KMS-11 (cell line): Measurements from ENCODE around the gene RAB3GAP2.
A peak's percentile ranks its signal among the peaks of the same experiment; 100 is the strongest.

Experiments
- H2AFZ ChIP-seq: fragments of 200-600 bp; sonication (generic); 2 replicates; pipeline ENCODE4 v1.6.1; 2016; ENCODE audit warnings: antibody characterized with exemption, mixed run types, low read depth
- H3K27ac ChIP-seq: fragments of 200-600 bp; sonication (generic); 2 replicates; pipeline ENCODE4 v1.6.1; 2016; ENCODE audit warnings: mild to moderate bottlenecking, mixed run types
- H3K27me3 ChIP-seq: fragments of 200-600 bp; sonication (generic); 2 replicates; pipeline ENCODE4 v1.6.1; 2017; ENCODE audit warnings: mild to moderate bottlenecking, low read depth, mixed run types, moderate library complexity; ENCODE audit not compliant: insufficient read depth
- H3K36me3 ChIP-seq: fragments of 200-600 bp; sonication (generic); 2 replicates; pipeline ENCODE4 v1.6.1; 2017; ENCODE audit warnings: mild to moderate bottlenecking, mixed run types; ENCODE audit not compliant: insufficient read depth
- H3K4me1 ChIP-seq: fragments of 200-600 bp; sonication (generic); 2 replicates; pipeline ENCODE4 v1.6.1; 2016; ENCODE audit warnings: mild to moderate bottlenecking, low read depth, mixed run types; ENCODE audit not compliant: poor library complexity, severe bottlenecking
- H3K4me2 ChIP-seq: fragments of 200-600 bp; sonication (generic); 2 replicates; pipeline ENCODE4 v1.7.0; 2016; ENCODE audit warnings: mild to moderate bottlenecking, mixed run types
- H3K4me3 ChIP-seq: fragments of 200-600 bp; sonication (generic); IDR thresholded peaks from 2 replicates; pipeline ENCODE4 v1.6.1; 2017; ENCODE audit warnings: low read depth, low read length, mixed read lengths; ENCODE audit not compliant: insufficient read depth
- H3K79me2 ChIP-seq: fragments of 200-600 bp; sonication (generic); 2 replicates; pipeline ENCODE4 v1.6.1; 2016; ENCODE audit warnings: low read depth, mixed run types; ENCODE audit not compliant: insufficient read depth
- H3K9ac ChIP-seq: fragments of 200-600 bp; sonication (generic); 2 replicates; pipeline ENCODE4 v1.6.1; 2016; ENCODE audit warnings: mild to moderate bottlenecking, mixed run types
- H4K20me1 ChIP-seq: fragments of 200-600 bp; sonication (generic); 2 replicates; pipeline ENCODE4 v1.6.1; 2016; ENCODE audit warnings: mild to moderate bottlenecking, mixed run types; ENCODE audit not compliant: insufficient read depth
- TF ChIP-seq, protein P1 (sequence below): fragments of 200-600 bp; sonication (generic); conservative IDR thresholded peaks from 2 replicates; pipeline ENCODE4 v1.6.1; 2017; ENCODE audit warnings: low read depth, mild to moderate bottlenecking, antibody characterized with exemption, low read length, moderate library complexity, mixed read lengths

RAB3GAP2 gene

DNA sequence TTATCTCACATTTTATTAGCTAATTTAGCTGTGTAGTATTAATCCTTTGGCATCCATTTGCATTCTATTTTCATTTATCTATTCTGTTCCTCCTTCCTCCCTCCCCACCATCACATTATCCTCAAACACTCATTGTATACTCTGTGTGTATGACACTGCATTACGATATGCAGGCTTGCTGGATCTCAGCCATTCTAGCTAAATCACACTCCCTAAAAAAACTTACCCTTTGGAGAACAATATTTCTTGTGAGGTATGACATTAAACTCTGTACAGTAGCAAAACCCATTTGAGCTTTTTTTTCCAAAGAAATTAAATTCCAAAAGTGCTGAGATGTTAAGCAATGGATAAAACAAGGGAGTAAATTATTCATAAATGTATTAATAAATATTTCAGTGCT lies 11.4 kb upstream of the RAB3GAP2 start:
- Histone ChIP-seq H3K4me2 (no peak overlapping the region), H4K20me1 (no peaks in the 10 kb centered on the region), H2AFZ (no peak overlapping the region), H3K27me3 (no peaks in the 10 kb centered on the region), H3K4me3 (no peak overlapping the region), H3K79me2 (no peaks in the 10 kb centered on the region), H3K9ac (no peak overlapping the region), H3K36me3 (no peaks in the 10 kb centered on the region), H3K4me1 (no peaks in the 10 kb centered on the region), H3K27ac (no peak overlapping the region)
- TF ChIP-seq, protein P1, sequence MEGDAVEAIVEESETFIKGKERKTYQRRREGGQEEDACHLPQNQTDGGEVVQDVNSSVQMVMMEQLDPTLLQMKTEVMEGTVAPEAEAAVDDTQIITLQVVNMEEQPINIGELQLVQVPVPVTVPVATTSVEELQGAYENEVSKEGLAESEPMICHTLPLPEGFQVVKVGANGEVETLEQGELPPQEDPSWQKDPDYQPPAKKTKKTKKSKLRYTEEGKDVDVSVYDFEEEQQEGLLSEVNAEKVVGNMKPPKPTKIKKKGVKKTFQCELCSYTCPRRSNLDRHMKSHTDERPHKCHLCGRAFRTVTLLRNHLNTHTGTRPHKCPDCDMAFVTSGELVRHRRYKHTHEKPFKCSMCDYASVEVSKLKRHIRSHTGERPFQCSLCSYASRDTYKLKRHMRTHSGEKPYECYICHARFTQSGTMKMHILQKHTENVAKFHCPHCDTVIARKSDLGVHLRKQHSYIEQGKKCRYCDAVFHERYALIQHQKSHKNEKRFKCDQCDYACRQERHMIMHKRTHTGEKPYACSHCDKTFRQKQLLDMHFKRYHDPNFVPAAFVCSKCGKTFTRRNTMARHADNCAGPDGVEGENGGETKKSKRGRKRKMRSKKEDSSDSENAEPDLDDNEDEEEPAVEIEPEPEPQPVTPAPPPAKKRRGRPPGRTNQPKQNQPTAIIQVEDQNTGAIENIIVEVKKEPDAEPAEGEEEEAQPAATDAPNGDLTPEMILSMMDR: no peak

DNA sequence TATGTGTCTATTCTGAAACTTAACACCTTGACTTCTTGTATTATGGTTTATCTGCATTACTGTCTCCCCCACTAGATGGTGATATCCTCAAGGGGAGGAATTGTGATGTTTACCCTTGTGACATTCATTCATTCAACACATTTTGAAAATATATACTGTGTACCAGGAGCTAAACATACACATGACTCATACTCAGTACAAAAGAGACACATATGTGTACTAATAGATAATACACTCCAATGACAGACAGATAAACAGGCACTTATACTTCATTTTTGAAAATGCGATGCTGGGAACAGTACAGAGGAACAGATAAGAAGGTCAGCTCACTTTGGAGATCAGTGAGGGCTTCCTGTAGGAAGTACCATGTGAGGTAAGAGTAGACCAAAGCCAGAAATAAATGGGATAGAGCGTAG lies 8.9 kb upstream of the RAB3GAP2 start:
- TF ChIP-seq, protein P1: peak; percentile 76
- no peaks in the 10 kb centered on the region for H3K4me1 ChIP-seq
- no peaks in the 10 kb centered on the region for H4K20me1 ChIP-seq
- no peaks in the 10 kb centered on the region for H3K27me3 ChIP-seq
- H3K79me2 ChIP-seq: no peaks in the 10 kb centered on the region
- no peak overlapping the region for H3K4me3 ChIP-seq
- H3K27ac ChIP-seq: no peak overlapping the region
- H3K9ac ChIP-seq: no peak overlapping the region
- no peak overlapping the region for H2AFZ ChIP-seq
- H3K36me3 ChIP-seq: no peaks in the 10 kb centered on the region
- no peak overlapping the region for H3K4me2 ChIP-seq

DNA sequence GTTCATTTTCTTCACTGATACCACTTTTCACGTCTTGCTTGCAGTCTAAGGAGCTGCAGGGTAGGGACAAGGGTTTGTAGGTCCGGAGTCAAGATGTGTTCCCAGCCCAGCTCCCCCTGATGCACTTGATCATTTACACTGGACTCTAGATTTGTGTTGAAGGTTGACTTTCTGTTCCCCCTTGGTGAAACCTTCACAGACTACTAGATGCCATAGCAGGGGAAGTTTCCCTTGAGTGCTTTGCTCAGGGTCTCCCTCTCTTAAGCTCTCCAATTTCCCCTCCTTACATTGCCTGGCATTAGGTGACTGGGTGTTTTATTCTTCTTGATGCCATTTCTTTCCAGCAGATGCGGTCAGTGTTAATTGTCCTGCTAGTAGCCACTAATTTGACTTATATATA lies 8.0 kb upstream of the RAB3GAP2 start:
- Histone ChIP-seq H4K20me1 (no peaks in the 10 kb centered on the region), H3K27ac (no peak overlapping the region), H3K9ac (no peak overlapping the region), H3K27me3 (no peaks in the 10 kb centered on the region), H3K4me3 (no peak overlapping the region), H3K36me3 (no peaks in the 10 kb centered on the region), H3K4me1 (no peaks in the 10 kb centered on the region), H3K79me2 (no peaks in the 10 kb centered on the region), H2AFZ (no peak overlapping the region), H3K4me2 (no peak overlapping the region)
- TF ChIP-seq, protein P1: no peak

DNA sequence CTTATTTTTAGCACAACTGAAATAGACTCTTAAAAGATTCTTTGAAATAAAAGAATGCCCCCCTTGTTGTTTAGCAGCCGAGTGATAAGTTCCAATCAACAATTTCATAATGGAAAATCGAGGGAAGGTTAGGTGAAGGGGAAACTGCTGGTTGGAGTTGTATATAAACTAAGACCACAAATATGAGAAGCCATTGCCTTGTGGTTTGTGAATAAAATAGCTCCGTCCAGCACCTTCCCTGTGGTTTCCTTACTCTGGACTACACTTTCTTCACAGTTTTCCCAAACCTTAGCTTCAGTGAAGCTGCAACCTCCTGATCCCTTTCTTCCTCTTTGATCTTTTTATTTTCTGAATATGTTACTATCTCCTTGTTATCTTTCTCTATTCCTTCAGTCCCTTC lies 6.7 kb upstream of the RAB3GAP2 start:
- Histone ChIP-seq H3K9ac (no peak overlapping the region), H3K4me1 (no peaks in the 10 kb centered on the region), H3K4me3 (no peak overlapping the region), H2AFZ (no peak overlapping the region), H3K36me3 (no peaks in the 10 kb centered on the region), H3K27ac (no peak overlapping the region), H3K79me2 (no peaks in the 10 kb centered on the region), H3K27me3 (no peaks in the 10 kb centered on the region), H3K4me2 (no peak overlapping the region), H4K20me1 (no peaks in the 10 kb centered on the region)
- TF ChIP-seq, protein P1: no peak
